ENCODE measurements around the gene N4BP2L1.

N4BP2L1 gene

DNA sequence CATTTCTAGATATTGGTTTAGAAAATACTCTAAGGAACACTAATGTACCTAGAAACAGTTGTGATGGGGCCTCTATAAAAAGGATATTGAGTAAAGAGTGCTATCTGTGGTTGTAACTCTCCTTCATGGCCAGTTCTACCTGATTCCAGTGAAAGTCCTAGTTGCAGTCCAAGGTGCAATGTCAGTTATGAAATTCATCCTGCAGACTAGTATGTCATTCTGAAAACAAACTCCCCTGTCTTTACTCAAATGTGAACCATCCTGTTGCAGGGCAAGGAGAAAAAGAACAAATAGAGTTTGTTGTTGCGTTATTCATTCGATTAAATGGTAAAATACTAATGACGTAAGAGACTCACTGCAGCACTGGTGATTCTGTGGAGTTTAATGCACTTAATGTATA lies 18.3 kb upstream of the N4BP2L1 start:
- H3K27me3 Mint-ChIP-seq (ENCODE audit: low read depth), result no peaks in the 10 kb centered on the region
- TF ChIP-seq, protein P1, sequence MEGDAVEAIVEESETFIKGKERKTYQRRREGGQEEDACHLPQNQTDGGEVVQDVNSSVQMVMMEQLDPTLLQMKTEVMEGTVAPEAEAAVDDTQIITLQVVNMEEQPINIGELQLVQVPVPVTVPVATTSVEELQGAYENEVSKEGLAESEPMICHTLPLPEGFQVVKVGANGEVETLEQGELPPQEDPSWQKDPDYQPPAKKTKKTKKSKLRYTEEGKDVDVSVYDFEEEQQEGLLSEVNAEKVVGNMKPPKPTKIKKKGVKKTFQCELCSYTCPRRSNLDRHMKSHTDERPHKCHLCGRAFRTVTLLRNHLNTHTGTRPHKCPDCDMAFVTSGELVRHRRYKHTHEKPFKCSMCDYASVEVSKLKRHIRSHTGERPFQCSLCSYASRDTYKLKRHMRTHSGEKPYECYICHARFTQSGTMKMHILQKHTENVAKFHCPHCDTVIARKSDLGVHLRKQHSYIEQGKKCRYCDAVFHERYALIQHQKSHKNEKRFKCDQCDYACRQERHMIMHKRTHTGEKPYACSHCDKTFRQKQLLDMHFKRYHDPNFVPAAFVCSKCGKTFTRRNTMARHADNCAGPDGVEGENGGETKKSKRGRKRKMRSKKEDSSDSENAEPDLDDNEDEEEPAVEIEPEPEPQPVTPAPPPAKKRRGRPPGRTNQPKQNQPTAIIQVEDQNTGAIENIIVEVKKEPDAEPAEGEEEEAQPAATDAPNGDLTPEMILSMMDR (IDR thresholded peaks at IDR 0.05; ENCODE audit: unreplicated experiment in 3 of 3), result no peak
- no peak overlapping the region for H3K4me3 Mint-ChIP-seq
- H3K9me3 Mint-ChIP-seq, result peaks cover 2% of the 10 kb centered on the region
- no peak overlapping the region for H3K27ac Mint-ChIP-seq
- peaks cover 11% of the 10 kb centered on the region for H3K36me3 Mint-ChIP-seq (ENCODE audit: low read depth)
- no peaks in the 10 kb centered on the region for H3K4me1 Mint-ChIP-seq

GRCh38 chr13:32445461-32445860 lies 17.5 kb upstream of the N4BP2L1 start:
- Mint-ChIP-seq H3K27ac (no peak overlapping the region), H3K27me3 (ENCODE audit: low read depth) (no peaks in the 10 kb centered on the region), H3K4me3 (no peak overlapping the region), H3K36me3 (ENCODE audit: low read depth) (peaks cover 10% of the 10 kb centered on the region), H3K9me3 (no peaks in the 10 kb centered on the region), H3K4me1 (no peaks in the 10 kb centered on the region)
- TF ChIP-seq, protein P1 (IDR thresholded peaks at IDR 0.05; ENCODE audit: unreplicated experiment in 3 of 3), result no peak

- peaks cover 23% of the 10 kb centered on the region for H3K36me3 Mint-ChIP-seq (ENCODE audit: low read depth)
- TF ChIP-seq, protein P1 (IDR thresholded peaks at IDR 0.05; ENCODE audit: unreplicated experiment in 3 of 3), result peak in 1 of 3 experiments; percentile 4
- no peaks in the 10 kb centered on the region for H3K9me3 Mint-ChIP-seq
- no peaks in the 10 kb centered on the region for H3K27me3 Mint-ChIP-seq (ENCODE audit: low read depth)
- H3K27ac Mint-ChIP-seq, result no peak overlapping the region
- H3K4me3 Mint-ChIP-seq, result no peak overlapping the region
- no peaks in the 10 kb centered on the region for H3K4me1 Mint-ChIP-seq
Measured at GRCh38 chr13:32443111-32443510, 15.2 kb upstream of the N4BP2L1 start.

GRCh38 chr13:32438871-32439270 lies 10.9 kb upstream of the N4BP2L1 start:
- Mint-ChIP-seq H3K36me3 (ENCODE audit: low read depth) (peaks cover 33% of the 10 kb centered on the region), H3K27ac (no peak overlapping the region), H3K4me1 (no peaks in the 10 kb centered on the region), H3K4me3 (no peak overlapping the region), H3K27me3 (ENCODE audit: low read depth) (no peaks in the 10 kb centered on the region), H3K9me3 (no peaks in the 10 kb centered on the region)
- TF ChIP-seq, protein P1 (IDR thresholded peaks at IDR 0.05; ENCODE audit: unreplicated experiment in 3 of 3), result no peak

DNA sequence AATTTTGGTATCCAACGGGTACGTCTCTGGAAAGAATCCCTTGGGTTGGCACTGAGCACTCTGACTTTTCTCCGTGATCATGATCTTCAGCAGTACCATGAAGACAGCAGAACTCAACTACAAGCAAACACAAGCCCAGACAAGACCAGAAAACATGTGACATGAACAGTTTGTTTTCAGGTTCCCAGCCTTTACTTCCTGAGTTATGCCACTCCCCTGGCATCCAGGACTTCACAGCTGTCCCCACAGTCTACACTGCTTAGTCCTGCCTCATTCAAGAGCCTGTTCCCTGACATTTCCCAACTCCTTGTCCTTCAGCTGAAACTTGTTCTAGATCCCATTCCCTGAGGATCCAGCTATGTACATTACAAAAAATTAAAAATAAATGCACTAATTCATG lies 4.9 kb upstream of the N4BP2L1 start:
- Mint-ChIP-seq H3K4me3 (no peak overlapping the region), H3K27ac (no peak overlapping the region), H3K27me3 (ENCODE audit: low read depth) (no peaks in the 10 kb centered on the region), H3K4me1 (peaks cover 15% of the 10 kb centered on the region), H3K9me3 (no peaks in the 10 kb centered on the region), H3K36me3 (ENCODE audit: low read depth) (peaks cover 20% of the 10 kb centered on the region)
- TF ChIP-seq, protein P1 (IDR thresholded peaks at IDR 0.05; ENCODE audit: unreplicated experiment in 3 of 3), result no peak

DNA sequence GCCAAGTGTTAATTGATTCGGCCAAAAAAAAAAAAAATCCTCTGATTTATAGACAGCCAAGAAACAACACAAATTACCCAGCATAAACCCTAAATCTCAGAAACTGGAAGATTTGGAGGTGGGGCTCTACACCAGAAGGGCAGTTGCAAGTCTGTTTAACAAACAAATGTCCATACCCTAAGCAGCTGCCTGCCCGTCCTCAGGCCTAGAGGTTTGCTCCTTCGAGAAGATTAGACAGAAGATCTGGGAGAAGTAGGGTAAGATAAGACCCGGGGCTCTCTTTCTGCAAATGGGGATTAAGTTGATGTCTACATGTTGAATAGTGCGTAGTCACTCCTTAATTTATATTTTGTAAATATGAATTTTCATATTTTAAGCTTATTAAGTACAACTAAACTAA lies 3.4 kb upstream of the N4BP2L1 start:
- Mint-ChIP-seq H3K4me1 (peaks cover 21% of the 10 kb centered on the region), H3K36me3 (ENCODE audit: low read depth) (peaks cover 16% of the 10 kb centered on the region), H3K4me3 (no peak overlapping the region), H3K9me3 (no peaks in the 10 kb centered on the region), H3K27ac (no peak overlapping the region), H3K27me3 (ENCODE audit: low read depth) (no peaks in the 10 kb centered on the region)
- TF ChIP-seq, protein P1 (IDR thresholded peaks at IDR 0.05; ENCODE audit: unreplicated experiment in 3 of 3), result no peak

Measured in nephron (organoid).